GM21390 (cell line): Measurements from ENCODE around the gene AGFG1.

Source experiments
- ATAC-seq: cut with Tn5 transposase; IDR thresholded peaks from one replicate; pipeline ENCODE4 v1.9.1; 2021; ENCODE audit not compliant: unreplicated experiment

AGFG1 gene

GRCh38 chr2:227471924-227472264, at the start of gene AGFG1:
Gene AGFG1 (plus strand): TSS chr2:227472156. CDS start chr2:227472422, 266 bp downstream.
- ATAC-seq = peak; percentile 88

- ATAC-seq = no peak
Observed at GRCh38 chr2:227423656-227424499, 48.1 kb upstream of the AGFG1 start.

- ATAC-seq = no peak
Observed at GRCh38 chr2:227428731-227429285, 43.1 kb upstream of the AGFG1 start.

GRCh38 chr2:227430639-227431038, 41.3 kb upstream of the AGFG1 start:
- ATAC-seq = no peak

GRCh38 chr2:227433171-227433570, 38.8 kb upstream of the AGFG1 start:
- ATAC-seq = no peak

GRCh38 chr2:227436436-227437174, 35.4 kb upstream of the AGFG1 start:
- no peak for ATAC-seq

- ATAC-seq = no peak
Observed at GRCh38 chr2:227439214-227439613, 32.7 kb upstream of the AGFG1 start.

GRCh38 chr2:227442639-227443038, 29.3 kb upstream of the AGFG1 start:
- no peak for ATAC-seq

- no peak for ATAC-seq
Observed at GRCh38 chr2:227443889-227444568, 27.9 kb upstream of the AGFG1 start.

- ATAC-seq = no peak
Observed at GRCh38 chr2:227447606-227448005, 24.4 kb upstream of the AGFG1 start.

GRCh38 chr2:227450311-227450841, 21.6 kb upstream of the AGFG1 start:
- no peak for ATAC-seq

- no peak for ATAC-seq
Observed at GRCh38 chr2:227450926-227451654, 20.9 kb upstream of the AGFG1 start.

- no peak for ATAC-seq
Observed at GRCh38 chr2:227451655-227451992, 20.3 kb upstream of the AGFG1 start.

GRCh38 chr2:227453810-227454209, 18.1 kb upstream of the AGFG1 start:
- ATAC-seq = no peak

- no peak for ATAC-seq
Observed at GRCh38 chr2:227454323-227454860, 17.6 kb upstream of the AGFG1 start.

GRCh38 chr2:227455200-227455599, 16.8 kb upstream of the AGFG1 start:
- ATAC-seq = no peak

- ATAC-seq = no peak
Observed at GRCh38 chr2:227456102-227456501, 15.9 kb upstream of the AGFG1 start.

GRCh38 chr2:227456772-227457171, 15.2 kb upstream of the AGFG1 start:
- no peak for ATAC-seq

- peak; percentile 22 for ATAC-seq
Observed at GRCh38 chr2:227460070-227460485, 11.9 kb upstream of the AGFG1 start.

- no peak for ATAC-seq
Observed at GRCh38 chr2:227460833-227461232, 11.1 kb upstream of the AGFG1 start.
